DND-41 (cell line): ENCODE measurements around the gene GATA5.

Experiments used
- EZH2 ChIP-seq: IDR thresholded peaks from 3 replicates; pipeline ENCODE4 v1.6.1; 2012; ENCODE audit warnings: borderline replicate concordance, low read depth, mild to moderate bottlenecking, moderate library complexity, low read length, inconsistent platforms; ENCODE audit not compliant: severe bottlenecking
- TF ChIP-seq, protein P1 (sequence below): IDR thresholded peaks from 2 replicates; pipeline ENCODE4 v1.5.1; 2012; ENCODE audit warnings: borderline replicate concordance, low read length, moderate library complexity, mild to moderate bottlenecking; ENCODE audit not compliant: poor library complexity, severe bottlenecking; ENCODE audit errors: extremely low read depth

DNA sequence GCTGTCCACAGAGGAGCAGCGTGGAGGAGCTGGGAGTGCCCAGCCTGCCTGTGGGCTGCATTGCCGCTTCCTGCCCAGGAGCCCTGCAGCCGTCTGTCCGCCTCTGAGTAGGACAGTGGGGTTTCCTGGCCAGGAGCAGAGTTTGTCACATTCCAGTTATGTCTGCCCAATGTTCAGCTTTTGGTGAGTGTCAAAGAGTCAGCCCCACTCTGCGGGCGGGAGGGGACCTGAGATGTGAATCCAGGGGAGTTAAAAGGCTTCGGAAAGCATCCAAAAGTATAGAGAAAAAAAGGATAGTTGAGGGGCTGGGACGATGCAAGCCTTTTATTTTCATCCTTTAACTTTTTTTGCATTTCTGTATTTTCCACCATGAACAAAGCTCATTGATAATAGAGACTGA lies 7.2 kb upstream of the GATA5 start:
- TF ChIP-seq, protein P1, sequence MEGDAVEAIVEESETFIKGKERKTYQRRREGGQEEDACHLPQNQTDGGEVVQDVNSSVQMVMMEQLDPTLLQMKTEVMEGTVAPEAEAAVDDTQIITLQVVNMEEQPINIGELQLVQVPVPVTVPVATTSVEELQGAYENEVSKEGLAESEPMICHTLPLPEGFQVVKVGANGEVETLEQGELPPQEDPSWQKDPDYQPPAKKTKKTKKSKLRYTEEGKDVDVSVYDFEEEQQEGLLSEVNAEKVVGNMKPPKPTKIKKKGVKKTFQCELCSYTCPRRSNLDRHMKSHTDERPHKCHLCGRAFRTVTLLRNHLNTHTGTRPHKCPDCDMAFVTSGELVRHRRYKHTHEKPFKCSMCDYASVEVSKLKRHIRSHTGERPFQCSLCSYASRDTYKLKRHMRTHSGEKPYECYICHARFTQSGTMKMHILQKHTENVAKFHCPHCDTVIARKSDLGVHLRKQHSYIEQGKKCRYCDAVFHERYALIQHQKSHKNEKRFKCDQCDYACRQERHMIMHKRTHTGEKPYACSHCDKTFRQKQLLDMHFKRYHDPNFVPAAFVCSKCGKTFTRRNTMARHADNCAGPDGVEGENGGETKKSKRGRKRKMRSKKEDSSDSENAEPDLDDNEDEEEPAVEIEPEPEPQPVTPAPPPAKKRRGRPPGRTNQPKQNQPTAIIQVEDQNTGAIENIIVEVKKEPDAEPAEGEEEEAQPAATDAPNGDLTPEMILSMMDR = no peak
- no peak for TF ChIP-seq EZH2
